HG03097 (cell line): ENCODE measurements around the gene QSOX2.

Experiments used
- ATAC-seq: cut with Tn5 transposase; IDR thresholded peaks from one replicate; pipeline ENCODE4 v1.9.1; 2021; ENCODE audit not compliant: unreplicated experiment, low FRiP score

QSOX2 gene

GRCh38 chr9:136205707-136205992, 40.0 kb downstream of the QSOX2 start:
- ATAC-seq, result no peak

- ATAC-seq, result no peak
These were observed 40.5 kb downstream of the QSOX2 start, which contains the start of gene LHX3 for GRCh38 chr9:136204838-136205706. LHX3 (minus strand) TSS chr9:136205128; CDS start chr9:136205012, 116 bp downstream.

GRCh38 chr9:136204145-136204805, 41.3 kb downstream of the QSOX2 start:
- no peak for ATAC-seq

- no peak for ATAC-seq
These were observed 42.0 kb downstream of the QSOX2 start for GRCh38 chr9:136203408-136204144.

- ATAC-seq, result no peak
These were observed 42.9 kb downstream of the QSOX2 start for GRCh38 chr9:136202454-136203407.

- ATAC-seq, result no peak
These were observed 43.8 kb downstream of the QSOX2 start for GRCh38 chr9:136201609-136202453.

GRCh38 chr9:136201174-136201573, 44.4 kb downstream of the QSOX2 start:
- no peak for ATAC-seq

GRCh38 chr9:136200424-136200823, 45.2 kb downstream of the QSOX2 start:
- ATAC-seq, result no peak

GRCh38 chr9:136199391-136200288, 46.0 kb downstream of the QSOX2 start:
- no peak for ATAC-seq

- no peak for ATAC-seq
These were observed 47.0 kb downstream of the QSOX2 start for GRCh38 chr9:136198605-136199083.

- ATAC-seq, result no peak
These were observed 47.5 kb downstream of the QSOX2 start for GRCh38 chr9:136197930-136198604.

- no peak for ATAC-seq
These were observed 48.3 kb downstream of the QSOX2 start for GRCh38 chr9:136197084-136197875.

GRCh38 chr9:136196404-136197083, 49.1 kb downstream of the QSOX2 start:
- no peak for ATAC-seq

- no peak for ATAC-seq
These were observed 51.1 kb downstream of the QSOX2 start for GRCh38 chr9:136194540-136194939.

- ATAC-seq, result no peak
These were observed 51.7 kb downstream of the QSOX2 start for GRCh38 chr9:136193891-136194279.

GRCh38 chr9:136193127-136193890, 52.3 kb downstream of the QSOX2 start:
- ATAC-seq, result no peak
